GM12878 (cell line): ENCODE measurements around the gene SLC25A44. TPM values are rescaled to one million over a fixed set of nuclear protein-coding genes. Genes with fewer than 3 reads are reported as not detected.
A peak's percentile ranks its signal among the peaks of the same experiment; 100 is the strongest.

ENCODE experiments used
- BACH1 ChIP-seq: fragments of 450-650 bp; IDR thresholded peaks from 2 replicates; pipeline ENCODE4 v1.6.1; 2017; ENCODE audit warnings: mild to moderate bottlenecking, borderline replicate concordance
- CHD2 ChIP-seq: IDR thresholded peaks from 2 replicates; pipeline ENCODE4 v1.6.1; 2011; ENCODE audit warnings: low read depth, low read length, improper control_type of control experiment, borderline replicate concordance
- CREB1 ChIP-seq: IDR thresholded peaks from 2 replicates; pipeline ENCODE4 v1.6.1; 2012; ENCODE audit warnings: low read depth, mild to moderate bottlenecking, inconsistent platforms
- CTCF ChIP-seq, 3 experiments: IDR thresholded peaks in 2 of 3; conservative IDR thresholded peaks in 1 of 3; 2 replicates each; pipeline ENCODE4 v1.5.1; 2011; ENCODE audit warnings: low read depth in 3 of 3, low read length in 3 of 3, mild to moderate bottlenecking in 3 of 3, control low read depth in 2 of 3, moderate library complexity in 2 of 3, inconsistent platforms in 1 of 3, mixed read lengths in 1 of 3; ENCODE audit not compliant: control insufficient read depth in 2 of 3, insufficient read depth in 1 of 3; ENCODE audit errors: extremely low read depth in 1 of 3
- DPF2 ChIP-seq: fragments of 450-650 bp; IDR thresholded peaks from 2 replicates; pipeline ENCODE4 v1.6.1; 2017; ENCODE audit warnings: mild to moderate bottlenecking
- FOXM1 ChIP-seq: IDR thresholded peaks from 2 replicates; pipeline ENCODE4 v1.6.1; 2012; ENCODE audit warnings: low read depth, mild to moderate bottlenecking, inconsistent platforms, low read length, moderate library complexity
- HDAC6 ChIP-seq: fragments of 200-600 bp; sonication (generic); IDR thresholded peaks from one replicate; pipeline ENCODE4 v1.8.0; 2017; ENCODE audit warnings: antibody characterized with exemption; ENCODE audit not compliant: unreplicated experiment
- HDGF ChIP-seq: fragments of 450-650 bp; IDR thresholded peaks from 2 replicates; pipeline ENCODE4 v1.6.1; 2016; ENCODE audit warnings: antibody characterized with exemption
- IRF3 ChIP-seq: fragments of 450-650 bp; IDR thresholded peaks from 2 replicates; pipeline ENCODE4 v1.6.1; 2014; ENCODE audit warnings: mild to moderate bottlenecking
- JUND ChIP-seq: IDR thresholded peaks from 2 replicates; pipeline ENCODE4 v1.6.1; 2012; ENCODE audit warnings: low read depth, mild to moderate bottlenecking, low read length, improper control_type of control experiment, moderate library complexity
- KAT2A ChIP-seq: conservative IDR thresholded peaks from 2 replicates; pipeline ENCODE4 v1.6.1; 2011; ENCODE audit warnings: low read depth, low read length; ENCODE audit not compliant: control insufficient read depth
- MEF2B ChIP-seq: fragments of 450-650 bp; IDR thresholded peaks from 2 replicates; pipeline ENCODE4 v1.6.1; 2018; ENCODE audit warnings: mild to moderate bottlenecking, moderate library complexity; ENCODE audit not compliant: partially characterized antibody, poor library complexity, severe bottlenecking
- MYB ChIP-seq: fragments of 150-350 bp; IDR thresholded peaks from 2 replicates; pipeline ENCODE4 v1.6.1; 2014; ENCODE audit warnings: mild to moderate bottlenecking, low read depth, low read length, borderline replicate concordance
- NR2C2 ChIP-seq: IDR thresholded peaks from 2 replicates; pipeline ENCODE4 v1.6.1; 2011; ENCODE audit warnings: borderline replicate concordance, low read depth; ENCODE audit not compliant: control insufficient read depth, insufficient read length
- PAX5 ChIP-seq: IDR thresholded peaks from 2 replicates; pipeline ENCODE4 v1.6.1; 2011; ENCODE audit warnings: low read depth, low read length, borderline replicate concordance
- RAD51 ChIP-seq: fragments of 450-650 bp; IDR thresholded peaks from 2 replicates; pipeline ENCODE4 v1.6.1; 2016; ENCODE audit warnings: moderate library complexity, mild to moderate bottlenecking, inconsistent platforms
- SIN3A ChIP-seq: IDR thresholded peaks from 2 replicates; pipeline ENCODE4 v1.6.1; 2012; ENCODE audit warnings: low read depth, low read length, improper control_type of control experiment
- SIX5 ChIP-seq: IDR thresholded peaks from 2 replicates; pipeline ENCODE4 v1.6.1; 2011; ENCODE audit warnings: mild to moderate bottlenecking, low read depth, low read length, moderate library complexity; ENCODE audit not compliant: severe bottlenecking
- SKIL ChIP-seq: fragments of 450-650 bp; IDR thresholded peaks from 2 replicates; pipeline ENCODE4 v1.6.1; 2017; ENCODE audit warnings: mild to moderate bottlenecking, low read depth, inconsistent platforms; ENCODE audit not compliant: poor library complexity, severe bottlenecking
- SMARCA5 ChIP-seq: fragments of 450-650 bp; IDR thresholded peaks from 2 replicates; pipeline ENCODE4 v1.6.1; 2017; ENCODE audit warnings: mild to moderate bottlenecking
- SMC3 ChIP-seq: IDR thresholded peaks from 2 replicates; pipeline ENCODE4 v1.6.1; 2011; ENCODE audit warnings: low read length, improper control_type of control experiment, borderline replicate concordance
- SREBF1 ChIP-seq: IDR thresholded peaks from 2 replicates; pipeline ENCODE4 v1.6.1; 2012; ENCODE audit warnings: mild to moderate bottlenecking, low read length
- SREBF2 ChIP-seq: IDR thresholded peaks from 2 replicates; pipeline ENCODE4 v1.6.1; 2012; ENCODE audit warnings: mild to moderate bottlenecking, low read length
- TCF7 ChIP-seq: IDR thresholded peaks from 2 replicates; pipeline ENCODE4 v1.6.1; 2014; ENCODE audit warnings: antibody characterized with exemption, borderline replicate concordance
- USF2 ChIP-seq: IDR thresholded peaks from 2 replicates; pipeline ENCODE4 v1.6.1; 2011; ENCODE audit warnings: low read depth, low read length, improper control_type of control experiment, borderline replicate concordance
- polyA plus RNA-seq, 11 experiments: library from polyadenylated mRNA; depleted of rRNA in 4 of 11; unstranded in 6 of 11; stranded (reverse) in 5 of 11; fragments of >200 nt; fragmentation: Nextera tagmentation in 4 of 11; fragmentation: Illumina TruSeq in 1 of 11; extraction: Ambion mirVana in 4 of 11; extraction: Trizol in 1 of 11; gene quantifications; 1 replicate in 1 of 11; 2 replicates in 10 of 11; pipeline versions ENCODE4 v1.2.1 to v1.2.3, GENCODE V29; 2011 to 2016; ENCODE audit warnings: inconsistent platforms in 2 of 11, missing spikeins in 2 of 11, low read depth in 1 of 11
- total RNA-seq, 4 experiments: library from RNA; depleted of rRNA in 3 of 4; stranded (reverse); fragments of >200 nt in 3 of 4; fragmentation: Illumina TruSeq in 1 of 4; extraction: Trizol in 1 of 4; gene quantifications; 2 replicates each; pipeline versions ENCODE4 v1.2.1 to v1.2.3, GENCODE V29; 2013 to 2021

The SLC25A44 gene
- total and polyA plus RNA-seq, 10 of the 15 experiments (the other 5 are each of a cell fraction or from before 2014, with no cell fraction given), result 7.1 to 43.3 (median 30.4) TPM

- TF ChIP-seq SKIL, result peak; percentile 87
- no peak for TF ChIP-seq HDAC6
- no peak for TF ChIP-seq USF2
- no peak for TF ChIP-seq CREB1
- no peak for TF ChIP-seq BACH1
- no peak for TF ChIP-seq RAD51
- 0 out of 2 replicates have a peak, but pooled peaks have one; percentile 29 for TF ChIP-seq SIN3A
- TF ChIP-seq MYB, result no peak
- TF ChIP-seq JUND, result no peak
- peak; percentile 29 for TF ChIP-seq MEF2B
- no peak for TF ChIP-seq KAT2A
- TF ChIP-seq IRF3, result no peak
- no peak for TF ChIP-seq NR2C2
- TF ChIP-seq SMARCA5, result peak; percentile 27; the same call in 1 of the 2 replicates
- TF ChIP-seq SMC3, result no peak
- TF ChIP-seq FOXM1, result no peak
- no peak for TF ChIP-seq CTCF (IDR thresholded peaks at IDR 0.05 in 2 of 3, conservative IDR thresholded peaks at IDR 0.05 in 1 of 3; ENCODE audit: control insufficient read depth in 2 of 3, extremely low read depth in 1 of 3, insufficient read depth in 1 of 3, low read depth in 3 of 3, low read length in 3 of 3)
- 0 out of 2 replicates have a peak, but pooled peaks have one; percentile 30 for TF ChIP-seq HDGF
- no peak for TF ChIP-seq SREBF2
- no peak for TF ChIP-seq TCF7
- no peak for TF ChIP-seq SIX5
- TF ChIP-seq DPF2, result peak; percentile 73
- no peak for TF ChIP-seq SREBF1
- TF ChIP-seq CHD2, result peak; percentile 37; the same call in 1 of the 2 replicates
- no peak; the same call in 1 of the 2 replicates for TF ChIP-seq PAX5
These were observed 42.7 kb upstream of the SLC25A44 start (continued) for GRCh38 chr1:156151093-156151688.
